Activated CD4-positive, CD25-positive, alpha-beta regulatory T cell (primary cell): Measurements from ENCODE around the gene CRY2.
"Not testable (repeated sequence)": the region's sequence is repeated elsewhere in the genome, so short reads cannot be mapped to it uniquely, and the experiment has no call there.

Experiments used
- DNase-seq, 4 experiments: peaks; one replicate each; lab custom pipeline; 2025; lab: John Stamatoyannopoulos, UW

CRY2 gene

DNA sequence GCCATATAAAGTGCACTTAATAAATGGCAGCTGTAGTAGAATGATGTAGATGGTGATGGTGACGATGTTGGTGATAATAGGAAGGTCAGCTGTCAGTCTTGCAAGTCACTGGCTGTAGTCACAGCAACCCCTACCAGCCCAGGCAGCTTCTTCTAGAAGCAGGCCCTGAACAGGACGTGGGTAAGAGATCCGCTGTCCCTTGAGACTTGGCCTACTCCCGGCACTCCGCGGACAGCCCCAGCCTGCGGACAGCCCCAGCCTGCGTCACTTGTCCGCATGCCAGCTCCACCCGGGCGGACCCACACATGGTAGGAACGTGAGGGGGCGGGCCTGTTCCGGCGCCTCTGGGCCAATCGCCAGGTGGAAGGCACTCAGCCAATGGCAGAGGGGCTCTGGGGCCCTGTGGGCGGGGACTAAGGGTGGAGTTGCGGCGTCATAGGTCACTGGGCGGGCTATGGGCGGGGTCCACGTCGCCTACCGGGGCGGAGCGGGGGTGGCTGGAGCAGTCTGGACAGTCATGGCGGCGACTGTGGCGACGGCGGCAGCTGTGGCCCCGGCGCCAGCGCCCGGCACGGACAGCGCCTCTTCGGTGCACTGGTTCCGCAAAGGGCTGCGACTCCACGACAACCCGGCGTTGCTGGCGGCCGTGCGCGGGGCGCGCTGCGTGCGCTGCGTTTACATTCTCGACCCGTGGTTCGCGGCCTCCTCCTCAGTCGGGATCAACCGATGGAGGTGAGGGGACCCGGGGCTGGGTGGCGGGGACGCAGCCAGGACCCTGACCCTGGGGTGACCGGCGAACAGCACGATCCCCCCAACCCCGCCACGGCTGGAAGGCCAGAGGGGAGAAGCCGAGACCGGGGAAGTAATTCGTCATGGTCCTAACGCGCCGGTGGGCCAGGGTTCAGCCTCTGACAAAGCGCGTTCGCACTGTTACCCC is at the start of gene CRY2:
TSS of gene CRY2 (plus strand) at position 502 of the 937 bp plus-strand sequence. CDS start at position 518, 16 bp downstream.
- DNase-seq = peak; percentile 94 to 99 (median 98)

DNA sequence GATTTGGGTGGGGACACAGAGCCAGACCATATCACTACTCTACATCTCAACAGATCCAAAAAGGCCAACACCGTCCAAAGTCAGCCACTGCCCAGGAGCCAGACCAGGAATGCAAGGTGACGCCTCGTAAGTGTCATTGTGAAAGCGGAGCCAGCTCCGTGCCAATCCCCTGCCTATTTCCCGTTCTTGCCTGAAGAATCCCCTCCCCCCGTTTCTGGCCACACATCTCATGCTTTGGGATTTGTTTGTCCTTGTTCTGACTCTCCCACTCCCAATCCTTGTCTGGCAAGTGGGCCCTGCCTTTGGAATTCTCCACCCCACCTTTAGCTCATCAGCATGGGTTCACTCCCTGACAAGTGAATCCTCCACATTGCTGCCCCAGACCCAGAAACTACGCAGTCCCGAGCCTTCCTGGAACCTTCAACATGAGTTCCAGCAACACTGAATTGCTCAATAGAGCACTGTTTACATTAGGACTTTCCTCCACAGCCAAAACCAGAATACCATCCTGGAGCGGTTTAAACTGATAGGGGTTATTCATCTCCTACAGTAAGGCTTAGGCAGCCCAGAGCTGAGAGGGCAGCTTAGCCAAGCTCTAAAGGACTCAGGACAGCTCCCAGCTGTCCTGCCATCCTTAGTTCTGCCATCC is 48.4 kb upstream of the CRY2 start:
- no peak for DNase-seq

DNA sequence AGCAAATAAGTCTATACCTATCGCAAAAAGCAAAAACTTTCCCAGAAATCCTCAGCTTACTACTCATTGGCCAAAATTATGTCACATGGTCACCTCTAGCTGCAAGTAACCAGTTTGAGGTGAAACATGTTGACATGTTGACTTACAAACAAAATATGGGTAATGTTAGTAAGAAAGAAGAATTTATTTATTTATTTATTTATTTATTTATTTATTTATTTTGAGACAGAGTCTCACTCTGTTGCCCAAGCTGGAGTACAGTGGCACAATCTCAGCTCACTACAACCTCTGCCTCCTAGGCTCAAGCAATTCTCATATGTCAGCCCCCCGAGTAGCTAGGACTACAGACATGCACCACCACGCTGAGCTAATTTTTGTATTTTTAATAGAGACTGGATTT is 47.7 kb upstream of the CRY2 start:
- no peak for DNase-seq

DNA sequence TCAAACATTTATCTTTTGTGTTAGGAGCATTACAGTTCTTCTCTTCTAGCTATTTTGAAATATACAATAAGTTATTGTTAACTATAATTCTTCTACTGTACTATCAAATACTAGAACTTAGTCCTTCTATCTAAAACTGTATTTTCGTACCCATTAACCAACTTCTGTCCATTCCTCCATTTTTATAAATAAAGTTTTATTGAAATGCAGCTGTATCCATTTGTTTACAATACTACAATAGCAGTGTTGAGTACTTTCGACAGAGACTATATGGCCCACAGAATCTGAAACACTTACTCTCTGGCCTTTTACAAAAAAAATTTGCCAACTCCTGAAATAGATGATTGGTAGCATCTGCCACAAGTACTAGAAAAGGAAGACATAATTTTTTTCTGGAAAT is 47.0 kb upstream of the CRY2 start:
- no peak for DNase-seq

DNA sequence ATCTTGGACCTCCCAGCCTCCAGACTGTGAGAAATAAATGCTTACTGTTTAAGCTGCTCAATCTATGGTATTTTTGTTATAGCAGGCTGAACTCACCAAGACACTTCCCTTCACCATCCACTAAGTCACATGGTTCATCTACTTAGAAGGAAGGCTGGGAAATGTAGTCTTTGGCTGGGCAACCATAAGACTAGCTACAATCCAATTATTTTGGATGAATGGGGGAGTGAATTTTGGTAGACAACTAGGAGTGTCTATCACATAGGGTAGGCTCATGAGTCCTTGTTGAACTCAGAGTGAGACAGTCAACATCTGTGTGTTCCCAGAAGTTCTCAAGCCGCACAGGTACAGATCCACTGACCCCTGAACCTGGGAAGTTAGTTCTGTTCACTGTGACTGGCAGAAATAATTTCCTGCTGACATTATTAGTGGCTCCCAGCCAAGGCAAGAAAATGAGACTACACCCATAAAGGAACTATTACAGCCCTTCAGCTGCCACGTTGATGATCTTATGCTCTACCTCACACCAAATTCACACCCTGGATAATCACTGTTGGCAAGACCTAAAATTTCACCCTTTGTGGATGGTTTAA is 45.5 kb upstream of the CRY2 start:
- no peak for DNase-seq

DNA sequence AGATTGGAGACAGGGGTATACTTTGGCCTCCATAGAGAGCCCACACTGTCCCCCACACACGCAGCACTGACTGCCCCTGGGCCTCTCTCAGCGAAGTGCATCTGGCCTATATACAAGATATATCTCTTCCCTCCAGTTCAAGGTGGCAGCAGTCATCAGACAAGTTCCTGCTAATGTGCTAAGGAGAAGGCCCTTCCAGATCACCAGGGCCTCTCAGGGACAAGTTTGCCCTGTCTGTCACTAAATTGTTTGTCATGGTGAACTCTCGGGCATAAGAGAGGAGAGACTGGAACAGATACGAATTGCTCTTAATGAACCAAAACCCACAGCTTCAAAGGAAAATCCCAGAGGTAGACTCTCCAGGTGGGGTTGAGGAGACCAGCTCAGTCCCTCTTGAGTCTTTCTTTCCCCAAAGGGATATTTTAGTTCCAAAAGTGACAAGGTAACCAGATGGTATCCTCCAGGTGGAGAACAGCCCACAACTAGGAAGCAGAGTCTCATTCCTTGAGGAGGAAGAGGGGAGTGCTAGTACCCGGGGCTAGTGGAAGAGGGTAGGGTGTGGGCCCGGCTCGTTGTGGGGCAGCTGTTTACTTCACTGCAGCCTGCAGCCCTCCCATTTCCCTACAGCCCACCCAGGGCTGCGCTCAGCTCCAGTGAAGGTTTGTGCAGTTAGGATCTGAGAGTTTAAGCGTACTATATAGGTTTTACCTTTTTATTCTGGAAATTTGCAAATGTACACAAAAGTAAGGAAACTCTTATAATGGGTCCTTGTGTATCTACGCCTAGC is 44.6 kb upstream of the CRY2 start:
- no peak for DNase-seq

DNA sequence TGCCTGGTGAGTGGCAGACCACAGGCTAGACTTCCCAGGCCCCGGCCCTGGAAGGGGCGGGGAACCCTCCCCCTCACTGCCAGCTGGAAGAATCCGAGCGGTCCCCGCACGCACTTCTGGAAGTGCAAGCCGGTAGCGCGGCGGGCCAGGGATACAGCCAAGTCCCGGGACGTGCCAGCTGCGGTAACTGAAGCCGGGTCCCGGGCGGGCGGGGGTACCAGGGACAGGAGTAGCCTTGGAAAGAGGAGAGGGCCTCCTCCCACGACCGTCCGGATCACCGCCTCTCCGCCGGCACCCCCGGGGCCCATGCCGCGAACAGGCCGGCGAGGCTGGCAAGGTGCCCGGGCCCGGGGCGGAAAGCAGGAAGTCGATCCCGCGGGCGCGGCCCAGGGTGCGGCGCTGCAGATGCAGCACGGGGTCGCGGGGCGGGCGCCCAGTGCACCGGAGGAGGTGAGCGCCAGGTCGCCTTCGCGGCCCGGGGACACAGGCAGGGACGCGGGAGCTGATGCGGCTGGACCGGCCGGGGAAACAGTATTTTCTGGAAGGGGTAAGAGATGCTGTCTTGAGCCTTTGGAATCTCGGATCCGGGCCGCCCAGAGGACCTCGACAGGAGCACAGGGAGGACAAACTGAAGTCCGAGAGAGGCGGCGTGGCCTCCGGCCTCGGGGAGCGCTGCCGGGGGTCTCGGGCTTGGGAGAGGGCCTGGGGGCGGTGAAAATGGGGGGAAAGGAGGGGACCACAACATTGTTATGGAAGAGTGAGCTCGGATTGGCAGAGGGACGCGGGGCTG is 43.1 kb upstream of the CRY2 start:
- DNase-seq = peak; percentile 24 to 47 (median 40)

DNA sequence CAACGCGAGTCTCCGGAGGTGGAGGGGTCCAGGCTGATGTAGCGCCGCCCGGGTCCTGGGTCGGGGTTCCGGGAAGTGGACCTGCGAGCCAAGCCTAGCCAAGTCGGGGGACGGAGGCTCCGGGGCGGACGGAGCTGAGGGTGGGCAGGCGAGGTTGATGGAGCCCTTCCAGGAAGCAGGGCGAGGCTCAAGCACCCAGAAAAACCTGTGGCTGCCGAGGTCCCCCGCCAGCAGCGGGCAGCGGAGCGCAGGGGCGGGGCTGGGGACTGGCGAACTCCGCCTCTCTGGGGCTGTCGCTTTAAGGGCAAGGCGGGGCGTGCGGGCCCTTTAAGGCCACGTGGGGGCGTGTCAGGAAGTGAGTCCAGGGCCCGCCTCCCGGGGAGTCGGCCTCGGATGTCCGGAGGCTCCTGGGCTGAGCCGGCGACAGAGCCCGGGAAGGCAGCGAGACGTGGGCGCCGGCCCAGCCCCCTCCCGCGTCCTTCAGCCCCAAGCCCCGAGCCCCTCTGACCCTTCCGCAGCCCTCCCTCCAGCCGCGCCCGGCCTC is 42.4 kb upstream of the CRY2 start, which contains the start of gene SLC35C1:
TSS of gene SLC35C1 (plus strand) at position 389 of the 544 bp plus-strand sequence. CDS start 653 bp downstream, outside the sequence.
- peak; percentile 91 to 95 (median 93) for DNase-seq

DNA sequence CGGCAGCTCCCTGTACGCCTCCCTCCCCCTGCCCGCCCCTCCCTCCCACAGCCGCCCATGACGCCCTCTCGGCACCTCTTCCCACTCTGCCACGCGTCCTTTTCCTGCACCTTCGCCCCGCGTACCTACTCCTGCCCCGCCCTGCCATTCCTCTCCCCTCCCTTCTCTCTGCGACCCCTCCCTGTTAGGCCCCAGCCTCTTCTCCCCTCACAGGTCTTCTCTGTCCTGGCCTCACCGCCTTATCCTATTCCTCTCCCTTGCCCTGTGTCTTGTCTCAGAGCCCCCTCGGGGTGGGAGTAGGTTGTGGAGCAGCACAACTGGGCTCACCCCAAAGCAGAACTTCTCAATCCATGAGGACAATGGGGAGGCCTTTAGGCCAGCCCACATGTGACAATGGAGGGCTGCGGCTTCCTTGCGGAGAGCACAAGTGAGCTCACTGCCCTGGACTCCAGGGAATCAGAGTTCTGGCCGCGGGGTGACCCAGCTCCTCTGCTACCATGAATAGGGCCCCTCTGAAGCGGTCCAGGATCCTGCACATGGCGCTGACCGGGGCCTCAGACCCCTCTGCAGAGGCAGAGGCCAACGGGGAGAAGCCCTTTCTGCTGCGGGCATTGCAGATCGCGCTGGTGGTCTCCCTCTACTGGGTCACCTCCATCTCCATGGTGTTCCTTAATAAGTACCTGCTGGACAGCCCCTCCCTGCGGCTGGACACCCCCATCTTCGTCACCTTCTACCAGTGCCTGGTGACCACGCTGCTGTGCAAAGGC is 41.8 kb upstream of the CRY2 start:
- no peak for DNase-seq

DNA sequence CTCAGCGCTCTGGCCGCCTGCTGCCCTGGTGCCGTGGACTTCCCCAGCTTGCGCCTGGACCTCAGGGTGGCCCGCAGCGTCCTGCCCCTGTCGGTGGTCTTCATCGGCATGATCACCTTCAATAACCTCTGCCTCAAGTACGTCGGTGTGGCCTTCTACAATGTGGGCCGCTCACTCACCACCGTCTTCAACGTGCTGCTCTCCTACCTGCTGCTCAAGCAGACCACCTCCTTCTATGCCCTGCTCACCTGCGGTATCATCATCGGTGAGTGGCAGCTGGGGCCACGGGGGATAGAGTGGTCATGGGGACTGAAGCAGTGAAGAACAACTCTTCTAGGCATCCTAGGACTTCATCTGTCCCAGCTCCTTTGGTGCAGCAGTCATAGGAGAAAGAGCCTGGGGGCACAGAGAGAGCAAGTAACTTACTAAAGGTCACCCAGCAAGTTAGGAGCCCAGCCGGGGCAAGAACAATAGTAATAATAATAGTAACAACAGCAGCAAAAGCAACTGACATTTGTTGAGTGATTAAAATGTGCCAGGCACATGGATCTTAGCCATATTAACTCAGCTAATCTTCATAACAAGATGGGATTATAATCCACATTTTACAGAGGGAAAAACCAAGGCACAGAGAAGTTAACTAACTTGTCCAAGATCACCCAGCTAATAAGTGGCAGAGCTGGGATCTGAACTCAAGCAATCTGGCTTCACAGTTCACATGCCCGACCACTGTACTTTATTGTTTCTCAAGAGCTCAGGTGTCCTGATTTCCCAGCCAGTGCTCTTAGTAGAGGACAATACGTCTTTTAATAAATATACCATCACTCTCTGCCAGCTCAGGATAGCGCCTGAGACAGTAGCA is 41.0 kb upstream of the CRY2 start:
- DNase-seq = no peak

DNA sequence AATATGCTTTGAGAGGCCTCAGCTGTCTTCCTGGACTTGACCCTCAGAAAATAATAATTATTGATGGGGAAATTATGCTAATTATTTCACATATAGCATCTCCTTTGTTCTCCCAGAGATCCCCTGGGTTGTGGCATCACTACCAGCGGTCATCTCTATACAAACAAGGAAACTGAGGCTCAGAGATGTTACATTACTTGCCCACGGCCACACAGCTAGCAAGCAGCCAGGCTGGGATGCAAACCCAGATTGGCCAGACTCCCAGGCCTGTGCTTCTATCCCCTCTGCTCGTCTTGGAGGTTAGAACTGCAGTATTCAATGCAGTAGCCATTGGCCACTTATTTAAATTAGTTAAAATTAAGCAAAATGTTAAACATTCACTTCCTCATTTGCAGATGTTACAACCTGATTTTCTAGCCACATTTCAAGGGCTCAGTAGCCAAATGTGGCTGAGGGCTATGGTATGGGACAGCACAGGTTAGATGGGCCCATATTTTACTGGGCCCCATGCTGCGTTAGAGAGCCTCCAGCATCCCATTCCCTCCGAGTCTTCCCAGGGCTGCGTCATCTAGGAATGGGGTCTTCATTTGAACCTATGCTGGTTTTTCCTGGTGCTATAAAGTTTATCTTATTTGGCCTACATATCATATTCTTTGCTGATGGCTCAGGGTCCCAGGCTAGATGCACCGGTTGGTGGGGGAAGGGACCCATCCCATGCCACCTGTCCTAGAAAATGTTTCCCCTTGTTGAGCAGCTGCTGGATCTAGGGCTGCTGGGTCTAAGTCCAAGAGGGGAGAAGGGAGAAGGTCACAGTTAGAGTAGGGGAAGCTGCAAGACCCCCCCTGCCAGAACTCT is 40.1 kb upstream of the CRY2 start:
- no peak for DNase-seq

DNA sequence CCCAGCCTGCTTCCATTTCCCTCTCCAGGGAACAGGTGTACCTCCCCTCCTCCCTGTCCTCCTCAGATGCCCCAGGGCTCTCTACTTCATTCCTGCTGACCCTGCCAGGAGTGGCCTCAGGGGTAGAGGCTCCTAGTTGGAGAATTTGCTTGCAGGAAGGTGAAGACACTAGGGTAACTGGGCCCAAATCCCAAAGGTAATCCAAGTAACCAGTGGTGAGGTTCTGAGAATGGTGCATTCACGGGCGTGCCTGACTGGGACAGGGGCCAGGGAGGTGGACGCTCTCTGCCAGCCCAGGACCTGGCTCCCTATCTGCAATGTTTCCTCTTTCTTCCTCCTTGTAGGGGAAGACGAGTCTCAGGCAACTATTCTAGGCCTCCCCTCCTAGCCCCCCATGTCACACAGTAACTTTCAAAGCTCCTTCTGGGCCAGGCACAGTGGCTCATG is 39.5 kb upstream of the CRY2 start:
- no peak for DNase-seq

DNA sequence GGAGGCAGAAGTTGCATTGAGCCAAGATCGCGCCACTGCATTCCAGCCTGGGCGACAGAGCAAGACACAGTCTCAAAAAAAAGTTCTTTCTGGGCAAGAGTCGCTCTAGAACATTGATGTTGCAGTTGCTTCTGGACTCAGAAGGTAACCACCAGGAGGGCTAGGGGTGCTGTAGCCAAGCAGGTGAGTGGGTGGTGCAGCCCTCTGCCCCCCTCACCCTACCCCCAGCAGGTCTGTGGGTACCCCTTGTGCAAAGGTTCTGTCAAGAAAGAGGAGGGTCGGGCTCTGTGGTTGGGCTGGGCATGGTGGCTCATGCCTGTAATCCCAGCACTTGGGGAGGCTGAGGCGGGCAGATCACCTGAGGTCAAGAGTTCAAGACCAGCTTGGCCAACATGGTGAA is 38.8 kb upstream of the CRY2 start:
- DNase-seq = not testable (repeated sequence)

DNA sequence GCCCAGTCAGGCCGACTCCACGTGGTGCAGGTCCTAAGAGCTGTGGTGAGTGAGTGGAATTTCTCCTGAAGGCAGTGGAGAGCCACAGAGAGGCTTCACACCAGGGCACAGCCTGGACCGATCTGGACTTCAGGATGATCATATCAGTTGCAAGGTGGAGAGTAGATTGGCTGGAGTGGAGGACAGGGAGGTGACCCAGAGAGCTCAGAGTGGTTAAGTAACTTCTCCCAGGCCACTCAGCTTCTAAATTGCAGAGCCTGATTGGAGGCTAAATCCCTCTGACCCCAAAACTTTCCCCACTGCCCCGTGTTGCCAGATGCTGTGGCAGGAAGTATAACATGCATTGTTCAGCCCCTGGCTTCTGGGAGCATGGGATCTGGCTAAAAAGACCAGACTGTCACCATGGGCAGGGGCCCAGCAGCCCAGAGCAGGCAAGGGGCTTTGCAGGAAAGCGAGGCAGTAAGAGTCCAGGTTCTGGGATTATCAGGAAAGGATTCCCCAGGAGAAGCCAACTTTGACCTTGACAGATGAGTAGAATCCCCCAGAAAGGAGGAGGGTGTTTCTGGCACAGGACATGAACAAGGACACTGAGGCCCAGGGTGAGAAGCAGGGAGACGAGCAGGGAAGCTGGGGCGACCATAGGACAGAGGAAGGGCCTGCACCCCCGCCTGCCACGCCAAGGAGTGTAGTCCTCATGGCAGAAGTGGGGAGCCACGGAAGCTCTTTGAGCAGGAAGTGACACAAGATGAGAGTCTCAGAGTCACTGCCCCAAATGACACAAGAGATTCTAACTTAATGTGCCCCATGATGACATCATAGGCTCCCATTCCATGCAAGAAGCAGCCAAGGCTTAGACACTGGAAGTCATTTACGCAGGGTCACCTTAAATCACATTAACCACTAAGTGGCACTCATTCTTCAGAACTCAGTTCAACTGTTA is 37.5 kb upstream of the CRY2 start:
- no peak for DNase-seq

DNA sequence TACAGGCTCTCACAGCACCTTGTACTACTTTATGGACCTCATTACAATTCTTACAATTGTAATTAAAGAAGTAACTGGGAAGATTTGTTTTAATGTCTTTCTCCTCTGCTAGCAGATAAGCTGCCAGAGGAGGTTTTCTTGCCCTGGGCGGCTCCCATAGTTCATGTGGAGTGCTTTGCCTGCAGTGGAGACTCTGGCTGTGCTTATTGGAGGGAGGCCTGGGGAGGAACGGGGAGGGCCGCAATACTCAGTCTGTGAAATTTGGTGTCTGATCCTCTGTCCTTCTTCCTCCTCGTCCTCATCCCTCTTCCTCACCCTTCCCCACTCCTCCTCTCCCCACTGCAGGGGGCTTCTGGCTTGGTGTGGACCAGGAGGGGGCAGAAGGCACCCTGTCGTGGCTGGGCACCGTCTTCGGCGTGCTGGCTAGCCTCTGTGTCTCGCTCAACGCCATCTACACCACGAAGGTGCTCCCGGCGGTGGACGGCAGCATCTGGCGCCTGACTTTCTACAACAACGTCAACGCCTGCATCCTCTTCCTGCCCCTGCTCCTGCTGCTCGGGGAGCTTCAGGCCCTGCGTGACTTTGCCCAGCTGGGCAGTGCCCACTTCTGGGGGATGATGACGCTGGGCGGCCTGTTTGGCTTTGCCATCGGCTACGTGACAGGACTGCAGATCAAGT is 36.7 kb upstream of the CRY2 start:
- DNase-seq = no peak

DNA sequence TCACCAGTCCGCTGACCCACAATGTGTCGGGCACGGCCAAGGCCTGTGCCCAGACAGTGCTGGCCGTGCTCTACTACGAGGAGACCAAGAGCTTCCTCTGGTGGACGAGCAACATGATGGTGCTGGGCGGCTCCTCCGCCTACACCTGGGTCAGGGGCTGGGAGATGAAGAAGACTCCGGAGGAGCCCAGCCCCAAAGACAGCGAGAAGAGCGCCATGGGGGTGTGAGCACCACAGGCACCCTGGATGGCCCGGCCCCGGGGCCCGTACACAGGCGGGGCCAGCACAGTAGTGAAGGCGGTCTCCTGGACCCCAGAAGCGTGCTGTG is 36.2 kb upstream of the CRY2 start:
- DNase-seq = no peak
